ENCODE results near the gene SPSB2. TPM values are rescaled to one million over a fixed set of nuclear protein-coding genes. Genes with fewer than 3 reads are reported as not detected.

Gene SPSB2
- total and polyA plus RNA-seq, 3 donors from 2014 or later: 11.6 to 22.0 (median 21.3) TPM

DNA sequence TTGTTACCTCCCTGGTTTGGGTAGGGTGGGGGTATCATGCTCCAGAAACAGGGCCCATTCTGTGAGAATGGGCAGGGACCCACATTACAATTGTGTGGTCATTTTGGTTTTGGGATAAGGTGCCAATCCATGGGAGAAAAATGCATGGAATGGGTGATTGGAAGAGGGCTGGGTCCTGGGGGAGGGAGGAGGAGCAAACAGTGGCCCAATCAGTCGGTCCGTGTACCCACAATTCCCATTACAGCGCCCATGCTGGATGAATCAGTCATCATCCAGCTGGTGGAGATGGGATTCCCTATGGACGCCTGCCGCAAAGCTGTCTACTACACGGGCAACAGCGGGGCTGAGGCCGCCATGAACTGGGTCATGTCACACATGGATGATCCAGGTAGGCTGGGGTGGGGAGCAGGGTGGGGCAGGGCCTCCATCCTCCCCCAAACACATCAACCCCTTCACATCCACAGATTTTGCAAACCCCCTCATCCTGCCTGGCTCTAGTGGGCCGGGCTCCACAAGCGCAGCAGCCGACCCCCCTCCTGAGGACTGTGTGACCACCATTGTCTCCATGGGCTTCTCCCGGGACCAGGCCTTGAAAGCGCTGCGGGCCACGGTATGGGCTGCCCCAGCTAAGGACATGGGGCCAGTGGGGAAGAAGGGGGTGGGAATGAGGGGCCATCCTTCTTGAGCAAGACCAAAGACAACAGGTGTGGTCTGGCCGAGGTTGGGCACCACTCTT, 9.3 kb downstream of the SPSB2 start:
- no peak for TF ChIP-seq POLR2A (IDR thresholded peaks at IDR 0.05)
- no peak for TF ChIP-seq CTCF (IDR thresholded peaks at IDR 0.05)
- Histone ChIP-seq H3K4me3 (no peak overlapping the region), H3K9me3 (no peaks in the 10 kb centered on the region), H3K27ac (no peak overlapping the region), H3K27me3 (no peaks in the 10 kb centered on the region), H3K4me1 (peaks cover 11% of the 10 kb centered on the region), H3K36me3 (ENCODE audit: low read depth, missing control alignments) (no peaks in the 10 kb centered on the region)
- 94 to 97% methylated on average over 10 to 16 of the region's 16 CpGs for WGBS, 2 donors
- intact Hi-C loops (cut with DNase I; ENCODE audit: low total_unique reads): no loop called here
- DNase-seq: no peak

DNA sequence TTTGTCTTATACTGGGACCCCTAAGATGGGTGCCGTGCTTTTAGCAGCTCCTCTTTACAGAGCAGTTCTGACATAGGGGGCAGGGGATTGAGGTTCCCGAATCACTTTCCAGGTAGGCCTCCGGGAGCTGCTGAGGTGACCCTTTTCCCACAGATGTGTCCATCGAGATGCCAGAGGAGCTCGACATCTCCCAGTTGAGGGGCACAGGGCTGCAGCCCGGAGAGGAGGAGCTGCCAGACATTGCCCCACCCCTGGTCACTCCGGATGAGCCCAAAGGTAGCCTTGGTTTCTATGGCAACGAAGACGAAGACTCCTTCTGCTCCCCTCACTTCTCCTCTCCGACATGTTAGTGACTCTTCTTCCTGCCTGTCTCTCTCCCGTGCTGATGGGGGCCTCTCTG, 10.1 kb downstream of the SPSB2 start:
- 89% methylated on average over 11 of the region's 11 CpGs for WGBS, 2 donors
- H3K27me3 ChIP-seq: no peaks in the 10 kb centered on the region
- no peak overlapping the region for H3K27ac ChIP-seq
- no peaks in the 10 kb centered on the region for H3K36me3 ChIP-seq (ENCODE audit: low read depth, missing control alignments)
- intact Hi-C loops (cut with DNase I; ENCODE audit: low total_unique reads): no loop called here
- H3K4me1 ChIP-seq: peaks cover 6% of the 10 kb centered on the region
- H3K4me3 ChIP-seq: no peak overlapping the region
- no peak for DNase-seq
- no peak for TF ChIP-seq CTCF (IDR thresholded peaks at IDR 0.05)
- H3K9me3 ChIP-seq: no peaks in the 10 kb centered on the region

DNA sequence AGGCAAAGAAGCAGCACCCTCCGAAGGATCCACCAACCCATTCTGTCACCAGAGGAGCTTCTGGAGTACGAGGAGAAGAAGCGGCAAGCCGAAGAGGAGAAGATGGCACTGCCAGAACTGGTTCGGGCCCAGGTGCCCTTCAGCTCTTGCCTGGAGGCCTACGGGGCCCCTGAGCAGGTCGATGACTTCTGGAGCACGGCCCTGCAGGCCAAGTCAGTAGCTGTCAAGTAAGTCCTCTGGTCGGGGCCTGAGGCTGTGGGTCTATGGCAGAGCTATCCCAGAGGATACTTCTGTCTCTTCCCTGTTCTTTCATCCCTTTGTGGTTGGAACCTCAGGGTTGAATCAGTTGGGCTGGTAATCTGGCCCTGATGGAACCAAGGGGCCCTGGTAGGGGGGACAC, 11.7 kb downstream of the SPSB2 start:
- WGBS, 2 donors: 93 to 95% methylated on average over 7 to 9 of the region's 9 CpGs
- intact Hi-C loops (cut with DNase I; ENCODE audit: low total_unique reads): no loop called here

GRCh38 chr12:6860942-6861341, 12.2 kb downstream of the SPSB2 start:
- TF ChIP-seq POLR2A (IDR thresholded peaks at IDR 0.05): no peak
- TF ChIP-seq CTCF (IDR thresholded peaks at IDR 0.05): no peak
- no peak overlapping the region for H3K4me3 ChIP-seq
- no peaks in the 10 kb centered on the region for H3K36me3 ChIP-seq (ENCODE audit: low read depth, missing control alignments)
- no peaks in the 10 kb centered on the region for H3K9me3 ChIP-seq
- no peak overlapping the region for H3K27ac ChIP-seq
- no peaks in the 10 kb centered on the region for H3K4me1 ChIP-seq
- intact Hi-C loops (cut with DNase I; ENCODE audit: low total_unique reads): no loop called here
- 92 to 98% methylated on average over 7 of the region's 7 CpGs for WGBS, 2 donors
- no peaks in the 10 kb centered on the region for H3K27me3 ChIP-seq
- no peak for DNase-seq

More for the DNA sequence above, 11.7 kb downstream of the SPSB2 start:
- no peak for DNase-seq
- TF ChIP-seq CTCF (IDR thresholded peaks at IDR 0.05): no peak
- no peak for TF ChIP-seq POLR2A (IDR thresholded peaks at IDR 0.05)
- H3K36me3 ChIP-seq (ENCODE audit: low read depth, missing control alignments): no peaks in the 10 kb centered on the region
- no peak overlapping the region for H3K4me3 ChIP-seq
- H3K9me3 ChIP-seq: no peaks in the 10 kb centered on the region
- no peak overlapping the region for H3K27ac ChIP-seq
- H3K27me3 ChIP-seq: no peaks in the 10 kb centered on the region
- no peaks in the 10 kb centered on the region for H3K4me1 ChIP-seq

DNA sequence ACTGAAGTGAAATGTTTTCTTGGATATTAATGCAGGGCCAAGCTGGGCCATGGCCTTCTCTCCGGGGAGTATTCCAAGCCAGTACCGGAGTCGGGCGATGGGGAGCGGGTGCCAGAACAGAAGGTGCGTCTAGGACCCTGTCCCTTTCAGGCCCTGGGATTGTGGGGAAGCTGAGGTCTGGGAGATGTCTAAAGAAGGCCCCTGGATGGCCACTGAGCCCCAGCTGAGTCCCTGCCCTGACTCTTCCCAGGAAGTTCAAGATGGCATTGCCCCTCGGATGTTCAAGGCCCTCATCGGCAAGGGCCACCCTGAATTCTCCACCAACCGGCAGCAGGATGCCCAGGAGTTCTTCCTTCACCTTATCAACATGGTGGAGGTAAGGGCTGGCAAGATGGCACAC, 13.0 kb downstream of the SPSB2 start:
- Histone ChIP-seq H3K9me3 (no peaks in the 10 kb centered on the region), H3K4me3 (no peak overlapping the region), H3K27ac (no peak overlapping the region), H3K36me3 (ENCODE audit: low read depth, missing control alignments) (no peaks in the 10 kb centered on the region), H3K4me1 (no peaks in the 10 kb centered on the region), H3K27me3 (no peaks in the 10 kb centered on the region)
- TF ChIP-seq CTCF (IDR thresholded peaks at IDR 0.05): no peak
- TF ChIP-seq POLR2A (IDR thresholded peaks at IDR 0.05): no peak
- DNase-seq: no peak
- intact Hi-C loops (cut with DNase I; ENCODE audit: low total_unique reads): no loop called here
- WGBS, 2 donors: 91 to 97% methylated on average over 9 of the region's 9 CpGs
